Effector CD8-positive, alpha-beta T cell (primary cell): ENCODE data around the gene DHODH.

Experiments used
- DNase-seq: peaks from one replicate; lab custom pipeline; 2025; lab: John Stamatoyannopoulos, UW

The DHODH gene

DNA sequence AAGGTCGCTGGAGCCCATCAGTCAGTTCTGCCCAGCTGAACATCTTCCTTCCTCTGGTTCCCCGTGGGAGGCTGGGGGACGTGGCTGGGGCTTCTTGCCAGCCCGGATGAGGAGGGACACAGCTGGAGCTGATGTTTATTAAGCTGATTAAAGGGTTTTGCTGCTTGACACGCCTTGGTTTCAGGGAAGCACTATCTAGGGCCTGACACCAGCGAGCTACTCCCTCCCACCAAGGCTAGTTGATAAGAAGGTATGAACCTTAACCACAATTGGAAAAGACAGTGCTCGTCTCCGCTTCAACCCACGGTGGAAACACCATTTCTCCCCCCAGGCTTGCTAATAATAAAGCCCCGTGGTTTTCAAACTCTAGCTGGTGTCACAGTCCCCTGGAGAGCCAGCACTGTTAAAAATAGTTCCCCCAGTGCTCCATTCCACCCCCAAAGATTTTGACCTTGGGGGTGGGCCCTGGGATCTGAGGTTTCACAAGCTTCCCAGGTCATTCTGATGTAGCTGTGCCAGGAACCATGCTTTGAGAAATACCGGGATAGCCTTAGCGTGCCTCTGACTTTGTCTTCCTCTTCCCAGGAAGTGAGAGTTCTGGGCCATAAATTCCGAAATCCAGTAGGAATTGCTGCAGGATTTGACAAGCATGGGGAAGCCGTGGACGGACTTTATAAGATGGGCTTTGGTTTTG is 5.5 kb downstream of the DHODH start:
- DNase-seq: no peak

DNA sequence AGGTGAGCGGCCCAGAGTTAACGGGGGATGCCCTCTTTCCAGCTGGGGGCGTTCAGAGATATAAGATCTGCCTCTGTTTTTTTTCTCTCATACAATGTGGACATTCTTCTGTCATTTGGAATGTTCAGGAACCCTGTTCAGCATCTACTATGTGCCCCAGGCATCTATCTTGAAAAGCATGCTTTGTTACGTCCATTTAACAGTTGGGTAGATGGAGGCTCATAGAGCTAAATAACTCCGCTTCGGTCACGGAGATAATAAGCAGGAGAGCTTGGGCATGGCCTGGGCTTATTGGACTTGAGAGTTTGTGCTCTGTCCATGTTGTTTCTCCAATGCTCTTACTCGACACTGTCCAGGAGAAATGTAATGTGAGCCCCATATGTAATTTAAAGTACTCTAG is 6.1 kb downstream of the DHODH start:
- no peak for DNase-seq

DNA sequence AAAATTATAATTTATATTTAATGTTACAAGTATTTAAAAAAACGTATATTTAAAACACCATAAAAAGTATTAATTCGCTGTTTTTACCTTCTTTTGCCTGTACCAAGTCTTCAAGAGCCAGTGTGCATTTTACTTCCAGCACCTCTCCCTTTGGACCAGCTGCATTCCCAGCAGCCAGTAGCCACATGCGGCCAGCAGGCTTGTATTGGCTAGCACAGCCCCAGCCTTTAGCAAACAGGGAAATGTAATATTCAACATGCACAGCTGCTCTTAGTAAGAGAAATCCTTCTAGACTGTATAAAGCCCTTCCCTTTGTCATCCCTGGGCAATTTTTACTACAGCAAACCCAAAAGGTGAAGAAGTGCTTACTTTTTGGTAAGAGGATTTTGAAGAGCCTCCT is 6.6 kb downstream of the DHODH start:
- DNase-seq: no peak

- no peak for DNase-seq
Observed at GRCh38 chr16:72018470-72018869, 9.9 kb downstream of the DHODH start.

GRCh38 chr16:72021043-72021442 is 12.5 kb downstream of the DHODH start:
- no peak for DNase-seq

DNA sequence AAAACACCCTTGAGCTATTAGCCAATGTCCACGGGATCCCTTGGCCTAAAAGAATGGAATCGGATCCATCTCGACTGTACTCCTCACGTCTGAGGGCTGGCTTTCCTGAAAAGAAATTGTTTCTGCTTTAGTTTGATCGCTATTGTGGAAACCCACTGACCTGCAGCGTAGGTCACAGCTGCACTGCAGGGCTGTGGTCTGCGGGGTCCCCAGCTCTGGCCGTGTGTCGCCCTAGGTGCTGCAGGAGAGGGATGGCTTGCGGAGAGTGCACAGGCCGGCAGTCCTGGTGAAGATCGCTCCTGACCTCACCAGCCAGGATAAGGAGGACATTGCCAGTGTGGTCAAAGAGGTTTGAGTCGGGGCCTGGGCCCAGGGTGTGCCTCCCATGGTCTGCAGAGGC is 13.6 kb downstream of the DHODH start:
- no peak for DNase-seq

DNA sequence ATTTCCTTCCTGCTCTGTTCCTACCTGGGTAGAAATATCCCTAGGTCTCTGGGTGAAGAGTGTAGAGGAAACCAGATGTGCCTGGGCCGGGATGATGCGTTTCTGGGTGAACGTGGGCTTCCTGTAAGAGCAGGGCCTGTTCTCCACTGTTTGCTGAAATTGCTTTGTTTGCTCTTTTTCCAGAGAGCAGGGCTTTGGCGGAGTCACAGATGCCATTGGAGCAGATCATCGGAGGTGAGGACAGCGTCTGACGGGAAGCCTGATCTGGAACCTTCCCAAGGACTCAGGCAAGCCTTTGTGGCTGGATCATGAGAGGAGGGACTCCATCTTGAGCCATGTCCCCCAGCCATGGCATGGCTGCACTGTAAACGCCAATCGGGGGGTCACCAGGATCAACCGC is 15.4 kb downstream of the DHODH start:
- no peak for DNase-seq

- no peak for DNase-seq
Observed at GRCh38 chr16:72024862-72025382, 16.4 kb downstream of the DHODH start.

- no peak for DNase-seq
Observed at GRCh38 chr16:72025404-72026114, 17.0 kb downstream of the DHODH start.

DNA sequence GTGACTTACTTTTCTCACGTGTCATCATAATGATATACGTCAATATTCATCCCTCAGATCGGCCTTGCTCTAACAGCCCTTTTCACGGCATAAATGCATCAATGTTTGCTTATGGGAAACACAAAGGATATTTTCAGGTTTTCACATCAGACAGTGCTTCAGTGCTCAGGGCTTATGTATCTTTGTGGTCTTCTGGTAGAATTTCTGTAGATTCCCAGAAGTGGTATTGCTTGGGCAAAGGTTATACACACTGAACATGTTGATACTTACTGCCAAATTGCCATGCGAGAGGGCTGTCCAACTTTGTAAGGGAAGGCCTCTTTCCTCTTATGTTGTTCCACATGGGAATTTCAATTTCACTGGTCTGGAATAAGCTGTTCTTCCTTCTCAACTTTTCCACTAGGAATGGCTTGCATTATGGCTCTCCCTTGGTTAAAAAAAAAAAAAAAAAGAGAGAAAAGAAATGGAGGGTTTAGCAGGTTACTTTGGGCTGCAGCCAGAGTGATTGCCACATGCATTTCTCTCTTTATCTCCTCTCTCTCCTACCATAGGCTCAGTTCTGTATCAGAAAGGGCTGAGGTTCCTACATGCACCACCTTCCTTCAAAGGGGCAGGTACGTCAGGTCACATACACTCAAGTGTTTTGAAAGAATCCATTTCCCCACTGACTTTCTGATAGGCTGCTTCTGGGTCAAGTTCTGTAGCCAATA is 19.3 kb downstream of the DHODH start:
- DNase-seq: no peak

DNA sequence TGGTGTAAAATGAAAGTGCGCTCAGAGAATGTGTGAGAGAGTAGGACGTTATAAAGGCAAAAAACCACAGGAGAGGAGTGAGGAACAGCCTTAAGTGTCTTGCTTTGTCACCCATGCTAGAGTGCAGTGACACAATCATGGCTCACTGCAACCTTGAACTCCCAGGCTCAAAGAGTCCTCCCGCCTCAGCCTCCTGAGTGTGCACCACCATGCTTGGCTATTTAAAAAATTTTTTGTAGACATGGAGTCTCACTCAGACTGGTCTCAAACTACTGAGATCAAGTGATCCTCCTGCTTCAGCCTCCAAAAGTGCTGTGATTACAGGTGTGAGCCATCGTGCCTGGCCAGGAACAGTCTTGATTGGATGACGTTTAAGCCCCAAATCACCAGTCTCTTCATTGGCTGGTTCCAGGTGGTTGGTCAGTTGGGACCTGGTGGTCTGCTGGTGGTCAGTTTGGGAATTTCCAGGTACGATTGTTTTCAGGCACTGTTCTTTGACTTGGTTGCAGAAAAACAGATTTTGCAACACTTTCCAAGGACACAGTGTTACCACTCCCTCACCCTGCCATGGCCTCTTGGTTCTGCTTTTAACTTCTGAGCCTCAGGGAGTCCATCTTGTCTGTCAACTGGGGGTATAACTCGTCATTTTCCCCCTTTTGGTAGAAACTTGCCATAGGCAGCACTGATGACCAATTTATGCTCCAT is 21.2 kb downstream of the DHODH start:
- DNase-seq: no peak

GRCh38 chr16:72033437-72033836 is 24.9 kb downstream of the DHODH start:
- DNase-seq: no peak

DNA sequence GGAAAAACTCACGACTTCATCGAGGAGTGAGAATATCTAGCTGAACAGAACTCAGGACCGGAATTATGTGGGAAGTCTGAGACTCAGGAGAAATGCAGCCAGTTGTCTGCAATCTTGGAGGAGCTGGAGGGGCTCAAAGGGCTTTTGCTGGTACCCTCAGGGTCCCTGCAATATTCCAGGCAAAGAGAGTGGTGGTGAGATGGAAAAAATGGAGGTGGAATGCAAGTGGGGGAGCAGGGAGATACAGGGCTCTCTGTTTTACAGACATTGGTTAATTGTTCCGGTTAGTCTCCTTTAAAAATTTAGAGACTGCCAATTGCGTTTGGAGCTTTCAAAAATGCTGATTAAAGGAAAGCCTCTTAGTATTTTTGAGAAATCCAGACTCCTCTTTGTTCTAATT is 27.6 kb downstream of the DHODH start:
- DNase-seq: no peak

GRCh38 chr16:72042157-72042660 is 33.7 kb downstream of the DHODH start:
- no peak for DNase-seq

DNA sequence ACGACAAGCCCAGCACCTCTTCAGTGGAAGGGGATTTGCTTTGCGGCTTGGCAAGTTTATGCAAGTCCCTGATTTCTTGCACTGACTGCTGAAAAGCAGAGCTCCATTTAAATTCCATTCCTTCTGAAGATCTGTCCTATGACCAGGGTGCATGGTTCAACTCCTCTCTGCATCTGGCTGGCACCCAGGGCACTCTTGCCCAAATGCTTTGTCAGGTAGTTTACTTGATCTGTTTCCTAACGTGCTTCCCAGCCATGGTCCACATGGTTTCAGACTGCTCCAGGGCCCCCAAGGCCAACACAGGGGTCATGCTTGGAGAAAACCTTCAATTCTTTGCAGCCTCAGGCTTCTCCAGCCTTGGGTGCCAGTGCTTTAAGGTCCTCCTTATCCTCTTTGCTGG is 34.5 kb downstream of the DHODH start:
- no peak for DNase-seq

GRCh38 chr16:72043539-72043938 is 35.0 kb downstream of the DHODH start:
- no peak for DNase-seq

DNA sequence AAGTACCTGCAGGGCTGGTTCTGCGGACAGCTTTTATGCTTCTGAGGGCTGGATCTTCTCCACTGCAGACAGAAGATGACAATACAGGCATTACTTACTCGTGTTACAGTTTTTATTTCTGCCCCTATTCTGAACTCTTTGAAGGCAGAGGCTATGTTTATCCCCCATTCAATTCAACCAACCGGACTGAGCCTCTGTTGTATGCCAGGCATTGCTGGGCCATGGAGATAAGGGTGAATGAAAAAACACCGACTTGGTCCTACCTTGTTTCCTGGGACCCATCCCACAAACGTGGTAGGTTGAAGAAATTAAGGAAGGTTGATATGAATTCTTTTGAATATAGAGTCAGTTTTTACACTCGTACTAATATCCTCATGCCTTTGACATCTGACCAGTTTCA is 35.8 kb downstream of the DHODH start:
- DNase-seq: no peak

- DNase-seq: no peak
Observed at GRCh38 chr16:72044825-72045359, 36.3 kb downstream of the DHODH start.

GRCh38 chr16:72049110-72049509 is 40.6 kb downstream of the DHODH start:
- no peak for DNase-seq

GRCh38 chr16:72050769-72051464 is 42.4 kb downstream of the DHODH start:
- DNase-seq: no peak

GRCh38 chr16:72051818-72052217 is 43.3 kb downstream of the DHODH start:
- no peak for DNase-seq
